Ovary (tissue), 3 donors: ENCODE measurements around the gene NFYC.

Experiments used
- EP300 ChIP-seq: sonication (generic); formaldehyde crosslinking; IDR thresholded peaks from one replicate; pipeline ENCODE4 v1.6.1; 2017; ENCODE audit warnings: antibody characterized with exemption
- TF ChIP-seq, protein P1 (sequence below), 3 donors: fragments of 450-650 bp in 2 of 3; fragments of 200-600 bp in 1 of 3; IDR thresholded peaks; one replicate each; pipeline versions ENCODE4 v1.5.1 to v1.8.0; 2016 to 2022; ENCODE audit warnings: antibody characterized with exemption in 3 of 3, mild to moderate bottlenecking in 1 of 3
- donor health status: DM: no; HTN: no; CAD: no.

DNA sequence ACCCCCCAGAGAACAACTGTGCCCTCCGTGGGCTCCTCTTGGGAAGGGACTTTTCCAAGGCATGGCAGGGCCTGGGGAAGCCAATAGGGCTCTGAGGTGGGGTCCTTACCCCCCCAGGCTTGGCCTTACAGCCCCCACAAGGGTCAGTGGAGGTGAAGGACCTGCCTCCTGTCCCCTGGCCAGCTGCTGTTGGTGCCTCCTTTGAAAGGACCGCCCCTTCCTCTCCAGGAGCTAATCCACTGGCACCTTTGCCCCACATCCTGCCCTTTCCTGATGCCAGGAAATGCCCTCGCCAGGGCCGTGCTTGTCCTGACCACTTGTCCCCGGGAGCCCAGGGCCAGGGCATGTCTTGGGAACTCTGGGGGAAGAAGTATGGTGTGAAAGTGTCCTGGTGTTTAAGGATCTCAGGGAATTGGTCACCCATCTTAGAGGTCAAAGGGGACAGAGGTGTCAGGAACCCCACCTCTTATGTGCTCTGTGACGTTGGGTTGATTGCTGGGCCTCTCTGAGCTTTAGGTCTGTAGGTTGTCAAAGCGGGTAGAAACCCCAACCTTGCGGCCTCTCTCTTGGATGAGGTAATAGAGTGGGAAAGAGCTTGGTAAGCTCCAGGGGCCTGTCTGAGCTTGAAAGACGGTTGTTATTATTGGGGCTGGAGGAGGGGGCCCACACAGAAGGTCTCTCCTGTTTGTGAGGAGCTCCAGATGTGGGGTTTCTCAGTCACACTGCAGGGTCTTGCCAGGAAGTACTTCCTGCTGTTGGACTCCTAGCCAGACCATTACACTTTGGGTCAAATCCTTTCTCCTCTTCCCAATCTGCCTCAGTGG is 94.9 kb downstream of the NFYC start:
- TF ChIP-seq, protein P1, sequence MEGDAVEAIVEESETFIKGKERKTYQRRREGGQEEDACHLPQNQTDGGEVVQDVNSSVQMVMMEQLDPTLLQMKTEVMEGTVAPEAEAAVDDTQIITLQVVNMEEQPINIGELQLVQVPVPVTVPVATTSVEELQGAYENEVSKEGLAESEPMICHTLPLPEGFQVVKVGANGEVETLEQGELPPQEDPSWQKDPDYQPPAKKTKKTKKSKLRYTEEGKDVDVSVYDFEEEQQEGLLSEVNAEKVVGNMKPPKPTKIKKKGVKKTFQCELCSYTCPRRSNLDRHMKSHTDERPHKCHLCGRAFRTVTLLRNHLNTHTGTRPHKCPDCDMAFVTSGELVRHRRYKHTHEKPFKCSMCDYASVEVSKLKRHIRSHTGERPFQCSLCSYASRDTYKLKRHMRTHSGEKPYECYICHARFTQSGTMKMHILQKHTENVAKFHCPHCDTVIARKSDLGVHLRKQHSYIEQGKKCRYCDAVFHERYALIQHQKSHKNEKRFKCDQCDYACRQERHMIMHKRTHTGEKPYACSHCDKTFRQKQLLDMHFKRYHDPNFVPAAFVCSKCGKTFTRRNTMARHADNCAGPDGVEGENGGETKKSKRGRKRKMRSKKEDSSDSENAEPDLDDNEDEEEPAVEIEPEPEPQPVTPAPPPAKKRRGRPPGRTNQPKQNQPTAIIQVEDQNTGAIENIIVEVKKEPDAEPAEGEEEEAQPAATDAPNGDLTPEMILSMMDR (IDR thresholded peaks at IDR 0.05) = no peak
- no peak for TF ChIP-seq EP300
